Suprapubic skin (tissue), 4 donors: ENCODE results near the gene NCOA1. TPM values are rescaled to one million over a fixed set of nuclear protein-coding genes. Genes with fewer than 3 reads are reported as not detected.

Experiments
- DNase-seq, 2 donors: peaks; one replicate each; pipeline ENCODE4 v3.0.0-alpha.2; 2019; ENCODE audit warnings: low spot score in 2 of 2
- H3K27ac ChIP-seq: fragments of 200-600 bp; sonication (generic); one replicate; pipeline ENCODE4 v1.5.1; 2019
- H3K27me3 ChIP-seq: fragments of 200-600 bp; sonication (generic); one replicate; pipeline ENCODE4 v1.5.1; 2019
- H3K36me3 ChIP-seq: fragments of 200-600 bp; sonication (generic); one replicate; pipeline ENCODE4 v1.5.1; 2019
- H3K4me1 ChIP-seq: fragments of 200-600 bp; sonication (generic); one replicate; pipeline ENCODE4 v1.5.1; 2019
- H3K4me3 ChIP-seq: fragments of 200-600 bp; sonication (generic); one replicate; pipeline ENCODE4 v1.5.1; 2019; ENCODE audit warnings: mild to moderate bottlenecking
- H3K9me3 ChIP-seq: fragments of 200-600 bp; sonication (generic); one replicate; pipeline ENCODE4 v1.5.1; 2019
- CTCF ChIP-seq, 2 donors: fragments of 200-600 bp in 1 of 2; fragments of 450-650 bp in 1 of 2; sonication (generic) in 1 of 2; IDR thresholded peaks; one replicate each; pipeline ENCODE4 v1.5.1; 2016 to 2019; ENCODE audit warnings: antibody characterized with exemption in 2 of 2, mild to moderate bottlenecking in 1 of 2, moderate library complexity in 1 of 2
- EP300 ChIP-seq: sonication (generic); formaldehyde crosslinking; IDR thresholded peaks from one replicate; pipeline ENCODE4 v1.6.1; 2017; ENCODE audit warnings: antibody characterized with exemption
- POLR2A ChIP-seq, 2 donors: fragments of 450-650 bp; IDR thresholded peaks; one replicate each; pipeline ENCODE4 v1.6.1; 2017; ENCODE audit warnings: antibody characterized with exemption in 2 of 2, mild to moderate bottlenecking in 2 of 2, moderate library complexity in 2 of 2
- POLR2AphosphoS5 ChIP-seq, 3 donors: sonication (generic); formaldehyde crosslinking; IDR thresholded peaks; one replicate each; pipeline ENCODE4 v1.6.1; 2017; ENCODE audit warnings: antibody characterized with exemption in 3 of 3
- WGBS: methylation state at CpG from one replicate; pipeline ENCODE4 v1.1.5; 2018; 5-methylcytosine and 5-hydroxymethylcytosine counted together
- total RNA-seq, 4 donors: library from RNA; depleted of rRNA; stranded (reverse); fragments of >200 nt; gene quantifications; one replicate each; pipeline ENCODE4 v1.1.0, GENCODE V29; 2016

The NCOA1 gene
- total RNA-seq, 4 donors from 2014 or later, result 40.5 to 66.1 (median 47.2) TPM

GRCh38 chr2:24611631-24612030, 120.6 kb downstream of the NCOA1 start:
- no peaks in the 10 kb centered on the region for H3K27me3 ChIP-seq
- H3K4me1 ChIP-seq, result no peaks in the 10 kb centered on the region
- peaks cover 11% of the 10 kb centered on the region for H3K9me3 ChIP-seq
- H3K36me3 ChIP-seq, result no peaks in the 10 kb centered on the region
- H3K27ac ChIP-seq, result no peak overlapping the region
- TF ChIP-seq EP300 (no peak), CTCF (IDR thresholded peaks at IDR 0.05) (no peak), POLR2A (IDR thresholded peaks at IDR 0.05) (no peak), POLR2AphosphoS5 (IDR thresholded peaks at IDR 0.05) (no peak)
- WGBS, result 96% methylated on average over 3 of the region's 3 CpGs
- DNase-seq, result no peak
- no peak overlapping the region for H3K4me3 ChIP-seq

- DNase-seq, result no peak
- no peaks in the 10 kb centered on the region for H3K36me3 ChIP-seq
- H3K9me3 ChIP-seq, result peaks cover 8% of the 10 kb centered on the region
- TF ChIP-seq POLR2AphosphoS5 (IDR thresholded peaks at IDR 0.05), result no peak
- TF ChIP-seq EP300, result no peak
- TF ChIP-seq CTCF (IDR thresholded peaks at IDR 0.05), result no peak
- TF ChIP-seq POLR2A (IDR thresholded peaks at IDR 0.05), result no peak
- H3K4me1 ChIP-seq, result no peaks in the 10 kb centered on the region
- no peaks in the 10 kb centered on the region for H3K27me3 ChIP-seq
- WGBS, result 57% methylated on average over 4 of the region's 6 CpGs
- H3K4me3 ChIP-seq, result no peak overlapping the region
- H3K27ac ChIP-seq, result no peak overlapping the region
These were observed 122.2 kb downstream of the NCOA1 start for GRCh38 chr2:24613154-24613814.

DNA sequence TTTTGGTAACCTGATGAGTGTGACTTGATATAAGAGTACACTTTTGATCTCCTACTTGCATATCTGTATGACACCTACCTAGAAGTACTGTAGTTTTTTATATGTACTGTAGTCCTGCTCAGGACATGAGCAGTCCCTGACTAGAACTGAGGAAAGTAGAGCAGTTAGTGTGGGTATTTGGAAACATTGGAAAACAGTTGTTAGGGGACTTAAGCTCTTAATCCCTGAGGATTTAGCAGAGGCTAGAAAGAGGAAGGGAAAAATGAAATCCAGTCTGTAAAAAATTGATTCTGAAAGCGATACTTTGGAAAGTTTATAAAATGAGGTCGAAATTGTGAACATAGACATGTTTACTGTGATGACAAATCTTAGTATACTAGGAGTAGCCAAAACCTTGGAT, 125.6 kb downstream of the NCOA1 start:
- no peak for DNase-seq
- no peaks in the 10 kb centered on the region for H3K27me3 ChIP-seq
- no peaks in the 10 kb centered on the region for H3K36me3 ChIP-seq
- H3K4me3 ChIP-seq, result no peak overlapping the region
- no peak overlapping the region for H3K27ac ChIP-seq
- peaks cover 1% of the 10 kb centered on the region for H3K9me3 ChIP-seq
- TF ChIP-seq POLR2AphosphoS5 (IDR thresholded peaks at IDR 0.05) (no peak), CTCF (IDR thresholded peaks at IDR 0.05) (no peak), EP300 (no peak), POLR2A (IDR thresholded peaks at IDR 0.05) (no peak)
- 78% methylated on average over 2 of the region's 2 CpGs for WGBS
- peaks cover 2% of the 10 kb centered on the region for H3K4me1 ChIP-seq

GRCh38 chr2:24617424-24617823, 126.4 kb downstream of the NCOA1 start:
- Histone ChIP-seq H3K4me3 (no peak overlapping the region), H3K27me3 (no peaks in the 10 kb centered on the region), H3K4me1 (peaks cover 6% of the 10 kb centered on the region), H3K9me3 (no peaks in the 10 kb centered on the region), H3K36me3 (no peaks in the 10 kb centered on the region), H3K27ac (no peak overlapping the region)
- 69% methylated on average over 2 of the region's 2 CpGs for WGBS
- TF ChIP-seq CTCF (IDR thresholded peaks at IDR 0.05) (no peak), POLR2AphosphoS5 (IDR thresholded peaks at IDR 0.05) (no peak), EP300 (no peak), POLR2A (IDR thresholded peaks at IDR 0.05) (no peak)
- DNase-seq, result no peak

DNA sequence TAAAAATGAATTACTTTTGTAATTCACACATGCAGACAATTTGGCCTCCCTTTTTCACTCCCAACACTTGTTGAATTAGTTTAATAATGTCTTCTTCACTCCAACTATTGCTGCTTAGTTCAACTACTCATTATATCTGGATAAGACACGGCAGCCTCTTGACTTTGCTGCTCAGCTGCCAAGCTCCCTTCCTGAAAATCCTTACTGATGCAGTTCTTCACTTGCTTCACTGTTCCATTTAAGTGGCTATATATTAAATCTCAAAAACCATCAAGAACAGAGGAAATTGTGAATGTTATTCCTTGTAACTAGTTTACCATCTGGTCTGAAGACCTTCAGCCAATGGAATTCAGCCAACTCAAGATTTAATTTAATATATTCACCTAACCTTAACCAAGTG, 127.1 kb downstream of the NCOA1 start:
- H3K4me3 ChIP-seq, result no peak overlapping the region
- H3K9me3 ChIP-seq, result no peaks in the 10 kb centered on the region
- TF ChIP-seq POLR2A (IDR thresholded peaks at IDR 0.05), result no peak
- no peak for TF ChIP-seq POLR2AphosphoS5 (IDR thresholded peaks at IDR 0.05)
- no peak for TF ChIP-seq EP300
- TF ChIP-seq CTCF (IDR thresholded peaks at IDR 0.05), result no peak
- H3K4me1 ChIP-seq, result peaks cover 6% of the 10 kb centered on the region
- no peaks in the 10 kb centered on the region for H3K36me3 ChIP-seq
- H3K27ac ChIP-seq, result no peak overlapping the region
- no peak for DNase-seq
- WGBS, result 35% methylated on average over 1 of the region's 1 CpG
- no peaks in the 10 kb centered on the region for H3K27me3 ChIP-seq
